HEK293 (cell line): ENCODE measurements around the gene CDK6.

Experiments
- CTCF ChIA-PET: fragments of 350-600 bp; formaldehyde crosslinking; extraction: SDS; loops from one replicate; lab custom pipeline; 2021; ENCODE audit warnings: antibody characterized with exemption; lab: Yijun Ruan, JAX
- POLR2A ChIA-PET: fragments of 300-600 bp; formaldehyde crosslinking; extraction: SDS; loops from one replicate; lab custom pipeline; 2020; ENCODE audit warnings: antibody characterized with exemption, inconsistent platforms; lab: Yijun Ruan, JAX
- H3K27ac ChIP-seq: fragments of 200-500 bp; sonication (Bioruptor generic); 2 replicates; pipeline ENCODE4 v1.5.1; 2014; ENCODE audit warnings: low read depth, low read length, control low read depth, inconsistent platforms; ENCODE audit errors: extremely low read depth
- H3K36me3 ChIP-seq, 2 experiments: fragments of 200-500 bp in 1 of 2; sonication (Bioruptor generic) in 1 of 2; 1 replicate in 1 of 2; 2 replicates in 1 of 2; pipeline ENCODE4 v1.5.1; 2014 to 2017; ENCODE audit warnings: inconsistent platforms in 2 of 2, low read length in 2 of 2; ENCODE audit not compliant: control insufficient read depth in 2 of 2, insufficient read depth in 1 of 2
- H3K4me1 ChIP-seq: fragments of 200-500 bp; sonication (Bioruptor generic); 2 replicates; pipeline ENCODE4 v1.5.1; 2014; ENCODE audit warnings: mild to moderate bottlenecking, low read length, inconsistent platforms; ENCODE audit not compliant: control insufficient read depth, insufficient read depth
- H3K4me3 ChIP-seq: 2 replicates; pipeline ENCODE4 v1.5.1; 2011; ENCODE audit warnings: low read depth, mild to moderate bottlenecking, control low read depth, low read length, moderate library complexity
- H3K9me3 ChIP-seq: fragments of 200-500 bp; sonication (Bioruptor generic); 2 replicates; pipeline ENCODE4 v1.5.1; 2014; ENCODE audit warnings: low read depth, low read length, inconsistent platforms; ENCODE audit not compliant: control insufficient read depth, insufficient read depth
- CTCF ChIP-seq: fragments of 450-650 bp; formaldehyde crosslinking; IDR thresholded peaks from 2 replicates; pipeline ENCODE4 v1.5.1; 2016; ENCODE audit warnings: missing biosample characterization, missing genetic modification characterization
- MEIS1 ChIP-seq: sonication (generic); formaldehyde crosslinking; IDR thresholded peaks from 2 replicates; pipeline ENCODE4 v1.8.1; 2022; ENCODE audit warnings: missing genetic modification reagents, mild to moderate bottlenecking, borderline replicate concordance
- PRDM2 ChIP-seq: fragments of 450-650 bp; formaldehyde crosslinking; IDR thresholded peaks from 2 replicates; pipeline ENCODE4 v1.5.1; 2016; ENCODE audit warnings: missing biosample characterization, missing genetic modification characterization, borderline replicate concordance
- PRDM6 ChIP-seq: fragments of 450-650 bp; formaldehyde crosslinking; IDR thresholded peaks from 2 replicates; pipeline ENCODE4 v1.5.1; 2017; ENCODE audit warnings: missing biosample characterization, missing genetic modification characterization
- TCF7L2 ChIP-seq: IDR thresholded peaks from 2 replicates; pipeline ENCODE4 v1.6.1; 2011; ENCODE audit warnings: low read depth, mild to moderate bottlenecking, inconsistent platforms, low read length, moderate library complexity, borderline replicate concordance
- ZFP3 ChIP-seq: fragments of 450-650 bp; formaldehyde crosslinking; IDR thresholded peaks from 2 replicates; pipeline ENCODE4 v1.5.1; 2016; ENCODE audit warnings: low read depth, missing biosample characterization, missing genetic modification characterization
- ZNF132 ChIP-seq: fragments of 450-650 bp; formaldehyde crosslinking; IDR thresholded peaks from 2 replicates; pipeline ENCODE4 v1.5.1; 2017; ENCODE audit warnings: missing biosample characterization, missing genetic modification characterization, borderline replicate concordance
- ZNF24 ChIP-seq: fragments of 450-650 bp; formaldehyde crosslinking; IDR thresholded peaks from 2 replicates; pipeline ENCODE4 v1.5.1; 2016; ENCODE audit warnings: missing biosample characterization, missing genetic modification characterization
- ZNF37A ChIP-seq: fragments of 450-650 bp; IDR thresholded peaks from 2 replicates; pipeline ENCODE4 v1.5.1; 2018; ENCODE audit warnings: missing biosample characterization, missing genetic modification characterization
- ZNF404 ChIP-seq: fragments of 450-650 bp; formaldehyde crosslinking; IDR thresholded peaks from 2 replicates; pipeline ENCODE4 v1.5.1; 2017; ENCODE audit warnings: missing biosample characterization, missing genetic modification characterization
- ZNF501 ChIP-seq: fragments of 450-650 bp; formaldehyde crosslinking; IDR thresholded peaks from 2 replicates; pipeline ENCODE4 v1.5.1; 2016; ENCODE audit warnings: missing biosample characterization, missing genetic modification characterization
- ZNF600 ChIP-seq: fragments of 450-650 bp; formaldehyde crosslinking; IDR thresholded peaks from 2 replicates; pipeline ENCODE4 v1.5.1; 2016; ENCODE audit warnings: missing biosample characterization, missing genetic modification characterization
- ZNF664 ChIP-seq: fragments of 450-650 bp; formaldehyde crosslinking; IDR thresholded peaks from 2 replicates; pipeline ENCODE4 v1.5.1; 2016; ENCODE audit warnings: missing biosample characterization, missing genetic modification characterization
- ZNF677 ChIP-seq: fragments of 450-650 bp; IDR thresholded peaks from 2 replicates; pipeline ENCODE4 v1.5.0; 2018; ENCODE audit warnings: missing biosample characterization, mild to moderate bottlenecking, missing genetic modification characterization, moderate library complexity
- ZNF791 ChIP-seq: fragments of 450-650 bp; formaldehyde crosslinking; IDR thresholded peaks from 2 replicates; pipeline ENCODE4 v1.5.1; 2016; ENCODE audit warnings: missing biosample characterization, missing genetic modification characterization
- ZSCAN30 ChIP-seq: fragments of 450-650 bp; IDR thresholded peaks from 2 replicates; pipeline ENCODE4 v1.5.1; 2018; ENCODE audit warnings: missing biosample characterization, mild to moderate bottlenecking, missing genetic modification characterization, moderate library complexity
- TF ChIP-seq, protein P1 (sequence below): fragments of 450-650 bp; formaldehyde crosslinking; IDR thresholded peaks from 2 replicates; pipeline ENCODE4 v1.5.1; 2017; ENCODE audit warnings: missing biosample characterization, missing genetic modification characterization
- TF ChIP-seq, protein P2 (sequence below): fragments of 450-650 bp; formaldehyde crosslinking; IDR thresholded peaks from 2 replicates; pipeline ENCODE4 v1.5.1; 2016; ENCODE audit warnings: missing biosample characterization, missing genetic modification characterization
- TF ChIP-seq, protein P3 (sequence below): fragments of 450-650 bp; formaldehyde crosslinking; IDR thresholded peaks from 2 replicates; pipeline ENCODE4 v1.5.1; 2016; ENCODE audit warnings: missing biosample characterization, missing genetic modification characterization

CDK6 gene

GRCh38 chr7:92755680-92756079, 80.7 kb downstream of the CDK6 start (continued):
- TF ChIP-seq ZNF791 (tag by site-specific recombination), result no peak

GRCh38 chr7:92754919-92755581, 81.3 kb downstream of the CDK6 start:
- H3K4me3 ChIP-seq, result no peak overlapping the region
- no peak overlapping the region for H3K27ac ChIP-seq
- TF ChIP-seq PRDM6 (tag by site-specific recombination), result no peak
- peak; percentile 50; the same call in 1 of the 2 replicates for TF ChIP-seq TCF7L2
- TF ChIP-seq ZNF37A (tag by site-specific recombination), result no peak
- no peak for TF ChIP-seq ZNF132 (tag by site-specific recombination)
- POLR2A ChIA-PET, result no interaction called here
- H3K9me3 ChIP-seq, result no peaks in the 10 kb centered on the region
- CTCF ChIA-PET, result interaction anchor here (0.7 to 1.4 kb wide), 2 partner anchors 14 to 138 kb away, joined by 3 to 4 read pairs; no protein-coding TSS in a partner anchor
- H3K4me1 ChIP-seq, result peaks cover 13% of the 10 kb centered on the region
- H3K36me3 ChIP-seq, result no peaks in the 10 kb centered on the region

DNA sequence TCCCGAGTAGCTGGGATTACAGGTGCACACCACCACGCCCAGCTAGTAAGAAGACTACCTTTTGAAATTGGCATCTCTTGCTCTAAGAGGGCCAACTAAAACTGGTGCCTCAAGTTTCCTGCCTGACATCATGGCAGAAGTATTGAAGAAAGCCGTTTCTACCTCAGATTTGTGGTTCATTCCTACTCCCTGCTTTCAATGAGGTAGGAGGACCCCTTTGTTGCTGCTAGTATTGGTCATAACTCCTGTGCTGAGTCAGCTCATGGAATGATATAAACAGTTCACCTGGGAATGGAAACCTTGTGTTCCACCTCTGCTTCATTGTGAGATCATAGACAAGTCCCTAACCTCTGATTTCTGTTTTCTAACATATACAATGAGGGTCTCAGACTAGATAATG, 82.8 kb downstream of the CDK6 start:
- Histone ChIP-seq H3K27ac (no peak overlapping the region), H3K4me3 (no peak overlapping the region), H3K36me3 (no peaks in the 10 kb centered on the region), H3K9me3 (no peaks in the 10 kb centered on the region), H3K4me1 (peaks cover 5% of the 10 kb centered on the region)
- TF ChIP-seq ZNF404 (no peak), PRDM2 (no peak), ZNF501 (tag by site-specific recombination) (no peak), ZNF664 (tag by site-specific recombination) (no peak), ZNF600 (tag by site-specific recombination) (no peak), CTCF (no peak), MEIS1 (CRISPR knock-in tag) (no peak), ZNF24 (tag by site-specific recombination) (no peak), ZFP3 (tag by site-specific recombination) (no peak), ZNF677 (no peak), ZSCAN30 (tag by site-specific recombination) (no peak)
- TF ChIP-seq, protein P1, sequence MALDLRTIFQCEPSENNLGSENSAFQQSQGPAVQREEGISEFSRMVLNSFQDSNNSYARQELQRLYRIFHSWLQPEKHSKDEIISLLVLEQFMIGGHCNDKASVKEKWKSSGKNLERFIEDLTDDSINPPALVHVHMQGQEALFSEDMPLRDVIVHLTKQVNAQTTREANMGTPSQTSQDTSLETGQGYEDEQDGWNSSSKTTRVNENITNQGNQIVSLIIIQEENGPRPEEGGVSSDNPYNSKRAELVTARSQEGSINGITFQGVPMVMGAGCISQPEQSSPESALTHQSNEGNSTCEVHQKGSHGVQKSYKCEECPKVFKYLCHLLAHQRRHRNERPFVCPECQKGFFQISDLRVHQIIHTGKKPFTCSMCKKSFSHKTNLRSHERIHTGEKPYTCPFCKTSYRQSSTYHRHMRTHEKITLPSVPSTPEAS (tag by site-specific recombination), result no peak
- TF ChIP-seq, protein P2, sequence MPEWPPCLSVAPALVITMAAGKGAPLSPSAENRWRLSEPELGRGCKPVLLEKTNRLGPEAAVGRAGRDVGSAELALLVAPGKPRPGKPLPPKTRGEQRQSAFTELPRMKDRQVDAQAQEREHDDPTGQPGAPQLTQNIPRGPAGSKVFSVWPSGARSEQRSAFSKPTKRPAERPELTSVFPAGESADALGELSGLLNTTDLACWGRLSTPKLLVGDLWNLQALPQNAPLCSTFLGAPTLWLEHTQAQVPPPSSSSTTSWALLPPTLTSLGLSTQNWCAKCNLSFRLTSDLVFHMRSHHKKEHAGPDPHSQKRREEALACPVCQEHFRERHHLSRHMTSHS (tag by site-specific recombination), result no peak
- TF ChIP-seq, protein P3, sequence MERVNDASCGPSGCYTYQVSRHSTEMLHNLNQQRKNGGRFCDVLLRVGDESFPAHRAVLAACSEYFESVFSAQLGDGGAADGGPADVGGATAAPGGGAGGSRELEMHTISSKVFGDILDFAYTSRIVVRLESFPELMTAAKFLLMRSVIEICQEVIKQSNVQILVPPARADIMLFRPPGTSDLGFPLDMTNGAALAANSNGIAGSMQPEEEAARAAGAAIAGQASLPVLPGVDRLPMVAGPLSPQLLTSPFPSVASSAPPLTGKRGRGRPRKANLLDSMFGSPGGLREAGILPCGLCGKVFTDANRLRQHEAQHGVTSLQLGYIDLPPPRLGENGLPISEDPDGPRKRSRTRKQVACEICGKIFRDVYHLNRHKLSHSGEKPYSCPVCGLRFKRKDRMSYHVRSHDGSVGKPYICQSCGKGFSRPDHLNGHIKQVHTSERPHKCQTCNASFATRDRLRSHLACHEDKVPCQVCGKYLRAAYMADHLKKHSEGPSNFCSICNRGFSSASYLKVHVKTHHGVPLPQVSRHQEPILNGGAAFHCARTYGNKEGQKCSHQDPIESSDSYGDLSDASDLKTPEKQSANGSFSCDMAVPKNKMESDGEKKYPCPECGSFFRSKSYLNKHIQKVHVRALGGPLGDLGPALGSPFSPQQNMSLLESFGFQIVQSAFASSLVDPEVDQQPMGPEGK (tag by site-specific recombination), result no peak
- POLR2A ChIA-PET, result no interaction called here
- CTCF ChIA-PET, result no interaction called here
